ENCODE data around the gene CCDC14.

- TF ChIP-seq SUZ12 (IDR thresholded peaks at IDR 0.05; ENCODE audit: extremely low read depth, insufficient read depth, insufficient read length) (no peak), ZNF274 (IDR thresholded peaks at IDR 0.05; ENCODE audit: low read depth, low read length) (no peak), YY1 (IDR thresholded peaks at IDR 0.05; ENCODE audit: insufficient read depth, insufficient read length) (no peak)
Observed at GRCh38 chr3:123864706-123865105, 96.3 kb downstream of the CCDC14 start.
